A549 (cell line): ENCODE measurements around the gene SLC66A2. TPM values are rescaled to one million over a fixed set of nuclear protein-coding genes. Genes with fewer than 3 reads are reported as not detected.
A peak's percentile ranks its signal among the peaks of the same experiment; 100 is the strongest.

Source experiments
- ATAC-seq, 2 experiments: fragments of 200-7000 bp in 1 of 2; fragments of >200 bp in 1 of 2; cut with Nextera tagmentation in 1 of 2; cut with Tn5 transposase in 1 of 2; 3 replicates each; pipeline versions ENCODE4 v1.8.0 to v1.9.1; 2018 to 2020; ENCODE audit warnings: mild to moderate bottlenecking in 1 of 2, moderate library complexity in 1 of 2
- CTCF ChIA-PET: fragments of 300-600 bp; sonication (Branson Sonifier 250); formaldehyde crosslinking; extraction: SDS; loops from one replicate; lab custom pipeline; 2021; ENCODE audit warnings: antibody characterized with exemption, inconsistent platforms; lab: Yijun Ruan, JAX
- POLR2A ChIA-PET: fragments of 350-600 bp; formaldehyde crosslinking; extraction: SDS; loops from one replicate; lab custom pipeline; 2021; ENCODE audit warnings: antibody characterized with exemption, inconsistent platforms; lab: Yijun Ruan, JAX
- DNase-seq, 2 experiments: peaks; one replicate each; pipeline versions ENCODE4 v3.0.0 to v3.0.0-alpha.2; 2011 to 2016; ENCODE audit warnings: low read depth in 1 of 2, low spot score in 1 of 2
- FAIRE-seq: peaks from 2 replicates; lab custom pipeline; 2011; peaks lifted over from hg19 to GRCh38; lab: Jason Lieb, UNC
- H3K27ac ChIP-seq, 2 experiments: fragments of >200 bp; sonication (Bioruptor Twin); formaldehyde crosslinking; 3 replicates each; pipeline ENCODE4 v1.5.1; 2016 to 2017
- H3K4me1 ChIP-seq: fragments of >200 bp; sonication (Bioruptor Twin); formaldehyde crosslinking; 3 replicates; pipeline ENCODE4 v1.6.1; 2016
- H3K4me2 ChIP-seq: fragments of >200 bp; sonication (Bioruptor Twin); formaldehyde crosslinking; 3 replicates; pipeline ENCODE4 v1.6.1; 2016
- H3K4me3 ChIP-seq: fragments of >200 bp; sonication (Bioruptor Twin); formaldehyde crosslinking; 3 replicates; pipeline ENCODE4 v1.5.1; 2016
- H3K9me3 ChIP-seq: fragments of >200 bp; sonication (Bioruptor Twin); formaldehyde crosslinking; 3 replicates; pipeline ENCODE4 v1.6.1; 2016
- BHLHE40 ChIP-seq: IDR thresholded peaks from 2 replicates; pipeline ENCODE4 v1.6.1; 2012; ENCODE audit warnings: low read depth, low read length, inconsistent platforms
- CBX8 ChIP-seq: fragments of 200-600 bp; sonication (generic); IDR thresholded peaks from 2 replicates; pipeline ENCODE4 v1.6.1; 2016
- CHD2 ChIP-seq: fragments of 150-350 bp; IDR thresholded peaks from 2 replicates; pipeline ENCODE4 v1.6.1; 2014; ENCODE audit warnings: low read length; ENCODE audit not compliant: partially characterized antibody
- CHD4 ChIP-seq: fragments of 200-600 bp; sonication (generic); IDR thresholded peaks from 2 replicates; pipeline ENCODE4 v1.6.1; 2016; ENCODE audit warnings: antibody characterized with exemption, mild to moderate bottlenecking, borderline replicate concordance
- CTCF ChIP-seq: fragments of >200 bp; sonication (Bioruptor Twin); formaldehyde crosslinking; IDR thresholded peaks from 3 replicates; pipeline ENCODE4 v1.5.1; 2016
- E2F6 ChIP-seq: IDR thresholded peaks from 2 replicates; pipeline ENCODE4 v1.6.1; 2012; ENCODE audit warnings: low read depth, borderline replicate concordance
- FOSL2 ChIP-seq, 2 experiments: fragments of 450-650 bp in 1 of 2; fragments of >200 bp in 1 of 2; sonication (Bioruptor Twin) in 1 of 2; formaldehyde crosslinking; IDR thresholded peaks; 2 replicates each; pipeline versions ENCODE4 v1.5.0 to v1.6.1; 2016 to 2020; ENCODE audit warnings: mild to moderate bottlenecking in 1 of 2, moderate library complexity in 1 of 2
- HES2 ChIP-seq: fragments of >200 bp; sonication (Bioruptor Twin); formaldehyde crosslinking; IDR thresholded peaks from 2 replicates; pipeline ENCODE4 v1.6.1; 2016
- JUNB ChIP-seq: fragments of >200 bp; sonication (Bioruptor Twin); formaldehyde crosslinking; IDR thresholded peaks from 2 replicates; pipeline ENCODE4 v1.6.1; 2016
- MAFK ChIP-seq: fragments of 450-650 bp; IDR thresholded peaks from 2 replicates; pipeline ENCODE4 v1.6.1; 2014; ENCODE audit not compliant: partially characterized antibody
- MAX ChIP-seq: IDR thresholded peaks from 2 replicates; pipeline ENCODE4 v1.6.1; 2012
- MAZ ChIP-seq: fragments of 150-350 bp; IDR thresholded peaks from 2 replicates; pipeline ENCODE4 v1.6.1; 2014; ENCODE audit warnings: antibody characterized with exemption, low read depth, low read length, borderline replicate concordance
- NFE2L2 ChIP-seq: fragments of 150-350 bp; conservative IDR thresholded peaks from 2 replicates; pipeline ENCODE4 v1.6.1; 2014; ENCODE audit warnings: low read length
- NPAS2 ChIP-seq: fragments of 250-450 bp; sonication (Bioruptor Pico); IDR thresholded peaks from 2 replicates; pipeline ENCODE4 v1.8.0; 2022; ENCODE audit warnings: mild to moderate bottlenecking, moderate library complexity, borderline replicate concordance
- NR3C1 ChIP-seq: fragments of >200 bp; sonication (Bioruptor Twin); formaldehyde crosslinking; IDR thresholded peaks from 3 replicates; pipeline ENCODE4 v1.6.1; 2017
- PHF8 ChIP-seq: fragments of 200-600 bp; sonication (generic); IDR thresholded peaks from 2 replicates; pipeline ENCODE4 v1.6.1; 2016; ENCODE audit warnings: low read depth, mild to moderate bottlenecking, antibody characterized with exemption, moderate library complexity, borderline replicate concordance
- POLR2A ChIP-seq: IDR thresholded peaks from 2 replicates; pipeline ENCODE4 v1.6.1; 2012; ENCODE audit warnings: mild to moderate bottlenecking, low read length
- RFX5 ChIP-seq: fragments of 450-650 bp; IDR thresholded peaks from 2 replicates; pipeline ENCODE4 v1.7.1; 2014; ENCODE audit warnings: antibody characterized with exemption, mild to moderate bottlenecking, moderate library complexity
- RNF2 ChIP-seq: fragments of 200-600 bp; sonication (generic); IDR thresholded peaks from 2 replicates; pipeline ENCODE4 v1.6.1; 2016; ENCODE audit warnings: low read depth, mild to moderate bottlenecking, antibody characterized with exemption, moderate library complexity, borderline replicate concordance
- SMC3 ChIP-seq: fragments of >200 bp; sonication (Bioruptor Twin); formaldehyde crosslinking; IDR thresholded peaks from 3 replicates; pipeline ENCODE4 v1.6.1; 2018; ENCODE audit warnings: inconsistent platforms
- WGBS: methylation state at CpG from one replicate; pipeline ENCODE4 v1.1.6; 2017; ENCODE audit errors: missing lambda C conversion rate; 5-methylcytosine and 5-hydroxymethylcytosine counted together
- polyA plus RNA-seq, 4 experiments: library from polyadenylated mRNA; depleted of rRNA in 3 of 4; stranded (reverse); fragments of >200 nt; fragmentation: RNase III in 1 of 4; extraction: RNeasy Plus Mini Kit Qiagen cat#74134 plus additional on column Dnase treatment in 1 of 4; gene quantifications; 2 replicates in 3 of 4; 3 replicates in 1 of 4; pipeline ENCODE4 v1.2.3, GENCODE V29; 2011 to 2017
- TF ChIP-seq, protein P1 (sequence below): fragments of 250-450 bp; sonication (Bioruptor Pico); IDR thresholded peaks from 2 replicates; pipeline ENCODE4 v1.5.0; 2020; ENCODE audit warnings: low read depth, mild to moderate bottlenecking, moderate library complexity
- TF ChIP-seq, protein P2 (sequence below): fragments of 450-650 bp; IDR thresholded peaks from 2 replicates; pipeline ENCODE4 v1.6.1; 2014; ENCODE audit warnings: antibody characterized with exemption

Gene SLC66A2
- polyA plus RNA-seq, 2 of the 4 experiments (the other 2 are of a cell fraction) = 4.8 to 11.5 TPM

GRCh38 chr18:79912409-79912991 is 39.0 kb downstream of the SLC66A2 start:
- ChIA-PET POLR2A (no interaction called here), CTCF (no interaction called here)
- H3K4me2 ChIP-seq = no peak overlapping the region
- H3K4me3 ChIP-seq = no peak overlapping the region
- DNase-seq (no peak), FAIRE-seq (no peak), ATAC-seq (no peak)
- no peaks in the 10 kb centered on the region for H3K4me1 ChIP-seq
- no peaks in the 10 kb centered on the region for H3K9me3 ChIP-seq
- no peak for TF ChIP-seq HES2
- TF ChIP-seq CHD4 = no peak
- no peak for TF ChIP-seq JUNB
- TF ChIP-seq, protein P1, sequence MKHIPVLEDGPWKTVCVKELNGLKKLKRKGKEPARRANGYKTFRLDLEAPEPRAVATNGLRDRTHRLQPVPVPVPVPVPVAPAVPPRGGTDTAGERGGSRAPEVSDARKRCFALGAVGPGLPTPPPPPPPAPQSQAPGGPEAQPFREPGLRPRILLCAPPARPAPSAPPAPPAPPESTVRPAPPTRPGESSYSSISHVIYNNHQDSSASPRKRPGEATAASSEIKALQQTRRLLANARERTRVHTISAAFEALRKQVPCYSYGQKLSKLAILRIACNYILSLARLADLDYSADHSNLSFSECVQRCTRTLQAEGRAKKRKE (CRISPR knock-in tag) = no peak
- 86% methylated on average over 18 of the region's 20 CpGs for WGBS
- H3K27ac ChIP-seq = no peak overlapping the region

GRCh38 chr18:79911344-79912270 is 39.8 kb downstream of the SLC66A2 start:
- Histone ChIP-seq H3K4me1 (no peaks in the 10 kb centered on the region), H3K27ac (no peak overlapping the region), H3K4me2 (no peak overlapping the region), H3K4me3 (no peak overlapping the region), H3K9me3 (no peaks in the 10 kb centered on the region)
- no peak for DNase-seq
- CTCF ChIA-PET = no interaction called here
- ATAC-seq = no peak
- POLR2A ChIA-PET = no interaction called here
- no peak for FAIRE-seq
- WGBS = 96% methylated on average over 4 of the region's 29 CpGs
- TF ChIP-seq NFE2L2 (no peak), MAZ (no peak), E2F6 (no peak), POLR2A (no peak)
- TF ChIP-seq, protein P2, sequence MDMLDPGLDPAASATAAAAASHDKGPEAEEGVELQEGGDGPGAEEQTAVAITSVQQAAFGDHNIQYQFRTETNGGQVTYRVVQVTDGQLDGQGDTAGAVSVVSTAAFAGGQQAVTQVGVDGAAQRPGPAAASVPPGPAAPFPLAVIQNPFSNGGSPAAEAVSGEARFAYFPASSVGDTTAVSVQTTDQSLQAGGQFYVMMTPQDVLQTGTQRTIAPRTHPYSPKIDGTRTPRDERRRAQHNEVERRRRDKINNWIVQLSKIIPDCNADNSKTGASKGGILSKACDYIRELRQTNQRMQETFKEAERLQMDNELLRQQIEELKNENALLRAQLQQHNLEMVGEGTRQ = no peak

- WGBS = 92% methylated on average over 7 of the region's 16 CpGs
- no peak for TF ChIP-seq MAX
- TF ChIP-seq MAFK = peak; percentile 73
- no peak for TF ChIP-seq NR3C1
- TF ChIP-seq, all 56 proteins: peak for 1
- FAIRE-seq (no peak), ATAC-seq (no peak), DNase-seq (no peak)
- Histone ChIP-seq H3K9me3 (no peaks in the 10 kb centered on the region), H3K4me3 (no peak overlapping the region), H3K4me2 (no peak overlapping the region), H3K4me1 (no peaks in the 10 kb centered on the region), H3K27ac (no peak overlapping the region)
- ChIA-PET CTCF (no interaction called here), POLR2A (no interaction called here)
Measured at GRCh38 chr18:79910563-79911343, 40.7 kb downstream of the SLC66A2 start.

DNA sequence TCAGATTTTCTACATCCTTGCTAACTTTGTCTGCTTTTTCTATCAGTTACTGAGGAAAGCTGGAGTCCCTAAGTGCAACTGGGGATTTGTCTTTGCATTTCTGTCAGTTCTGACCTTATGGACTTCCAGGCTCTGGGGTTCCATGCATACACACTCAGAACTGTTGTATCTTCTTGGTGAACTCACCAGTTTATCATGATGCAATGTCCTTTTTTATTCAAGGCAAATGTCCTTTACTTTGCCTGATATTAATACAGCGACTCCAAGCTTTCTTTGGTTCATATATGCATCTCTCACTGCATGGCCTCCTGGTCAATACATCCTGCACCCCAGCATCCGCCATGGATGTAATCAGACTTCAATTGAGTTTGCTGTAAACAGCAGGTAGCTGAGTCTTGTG is 44.7 kb downstream of the SLC66A2 start:
- no peak for DNase-seq
- ATAC-seq = no peak
- POLR2A ChIA-PET = no interaction called here
- Histone ChIP-seq H3K4me1 (no peaks in the 10 kb centered on the region), H3K27ac (no peak overlapping the region), H3K9me3 (no peaks in the 10 kb centered on the region), H3K4me3 (no peak overlapping the region), H3K4me2 (no peak overlapping the region)
- FAIRE-seq = no peak
- WGBS = 90% methylated on average over 2 of the region's 2 CpGs
- CTCF ChIA-PET = no interaction called here
- TF ChIP-seq BHLHE40 (no peak), CHD2 (no peak), FOSL2 (IDR thresholded peaks at IDR 0.05) (no peak), FOSL2 (CRISPR knock-in tag; IDR thresholded peaks at IDR 0.05) (no peak), CBX8 (no peak), SMC3 (no peak), RFX5 (no peak), PHF8 (no peak), NPAS2 (CRISPR knock-in tag) (no peak), CTCF (no peak), RNF2 (no peak)
